Left ventricle myocardium inferior (tissue), 1 donor: Measurements from ENCODE around the gene KCNIP2. TPM values are rescaled to one million over a fixed set of nuclear protein-coding genes. Genes with fewer than 3 reads are reported as not detected.

Experiments
- DNase-seq: peaks from one replicate; pipeline ENCODE4 v3.0.0-alpha.2; 2020
- H3K27ac ChIP-seq: fragments of 200-600 bp; replicated peaks from 2 replicates; pipeline ENCODE4 v1.8.0; 2021
- H3K27me3 ChIP-seq: fragments of 200-600 bp; 2 replicates; pipeline ENCODE4 v1.8.0; 2021; ENCODE audit warnings: low read depth
- H3K36me3 ChIP-seq: fragments of 200-600 bp; 2 replicates; pipeline ENCODE4 v1.8.0; 2021
- H3K4me1 ChIP-seq: fragments of 200-600 bp; 2 replicates; pipeline ENCODE4 v1.8.0; 2021
- H3K4me3 ChIP-seq: fragments of 200-600 bp; 2 replicates; pipeline ENCODE4 v1.8.0; 2021; ENCODE audit warnings: mild to moderate bottlenecking, moderate library complexity
- H3K9me3 ChIP-seq: fragments of 200-600 bp; replicated peaks from 2 replicates; pipeline ENCODE4 v1.8.0; 2021
- intact Hi-C: fragments of 100-400 bp; cut with micrococcal nuclease; formaldehyde crosslinking; loops from one replicate; pipeline ENCODE4 v1.11.0; 2022
- total RNA-seq: library from RNA; stranded (reverse); fragmentation: NEBNext Ultra II Directional; extraction: Animal tissue kit (Norgen Biotek cat#: 25700); gene quantifications from one replicate; pipeline ENCODE4 v1.2.1, GENCODE V29; 2021
- TF ChIP-seq, protein P1 (sequence below): fragments of 200-600 bp; IDR thresholded peaks from 2 replicates; pipeline ENCODE4 v1.8.0; 2021; ENCODE audit warnings: antibody characterized with exemption, mild to moderate bottlenecking, borderline replicate concordance
- donor health status: DM: no; HTN: yes; CAD: no; lungs with severe emphysema.

Gene KCNIP2
- total RNA-seq, 1 donor from 2014 or later: 29.2 TPM

- TF ChIP-seq, protein P1, sequence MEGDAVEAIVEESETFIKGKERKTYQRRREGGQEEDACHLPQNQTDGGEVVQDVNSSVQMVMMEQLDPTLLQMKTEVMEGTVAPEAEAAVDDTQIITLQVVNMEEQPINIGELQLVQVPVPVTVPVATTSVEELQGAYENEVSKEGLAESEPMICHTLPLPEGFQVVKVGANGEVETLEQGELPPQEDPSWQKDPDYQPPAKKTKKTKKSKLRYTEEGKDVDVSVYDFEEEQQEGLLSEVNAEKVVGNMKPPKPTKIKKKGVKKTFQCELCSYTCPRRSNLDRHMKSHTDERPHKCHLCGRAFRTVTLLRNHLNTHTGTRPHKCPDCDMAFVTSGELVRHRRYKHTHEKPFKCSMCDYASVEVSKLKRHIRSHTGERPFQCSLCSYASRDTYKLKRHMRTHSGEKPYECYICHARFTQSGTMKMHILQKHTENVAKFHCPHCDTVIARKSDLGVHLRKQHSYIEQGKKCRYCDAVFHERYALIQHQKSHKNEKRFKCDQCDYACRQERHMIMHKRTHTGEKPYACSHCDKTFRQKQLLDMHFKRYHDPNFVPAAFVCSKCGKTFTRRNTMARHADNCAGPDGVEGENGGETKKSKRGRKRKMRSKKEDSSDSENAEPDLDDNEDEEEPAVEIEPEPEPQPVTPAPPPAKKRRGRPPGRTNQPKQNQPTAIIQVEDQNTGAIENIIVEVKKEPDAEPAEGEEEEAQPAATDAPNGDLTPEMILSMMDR: peak; percentile 89
- intact Hi-C loops: loop anchor here (5.0 kb wide), 1 partner anchor 179 kb away; no protein-coding TSS in a partner anchor
- H3K36me3 ChIP-seq: peaks cover 21% of the 10 kb centered on the region
- H3K4me3 ChIP-seq: no peak overlapping the region
- H3K9me3 ChIP-seq: no peaks in the 10 kb centered on the region
- H3K4me1 ChIP-seq: peaks cover 61% of the 10 kb centered on the region
- H3K27ac ChIP-seq: no peak overlapping the region
- DNase-seq: peak; percentile 48
- peaks cover 37% of the 10 kb centered on the region for H3K27me3 ChIP-seq
Measured at GRCh38 chr10:101780818-101781654, 62.6 kb downstream of the KCNIP2 start.

DNA sequence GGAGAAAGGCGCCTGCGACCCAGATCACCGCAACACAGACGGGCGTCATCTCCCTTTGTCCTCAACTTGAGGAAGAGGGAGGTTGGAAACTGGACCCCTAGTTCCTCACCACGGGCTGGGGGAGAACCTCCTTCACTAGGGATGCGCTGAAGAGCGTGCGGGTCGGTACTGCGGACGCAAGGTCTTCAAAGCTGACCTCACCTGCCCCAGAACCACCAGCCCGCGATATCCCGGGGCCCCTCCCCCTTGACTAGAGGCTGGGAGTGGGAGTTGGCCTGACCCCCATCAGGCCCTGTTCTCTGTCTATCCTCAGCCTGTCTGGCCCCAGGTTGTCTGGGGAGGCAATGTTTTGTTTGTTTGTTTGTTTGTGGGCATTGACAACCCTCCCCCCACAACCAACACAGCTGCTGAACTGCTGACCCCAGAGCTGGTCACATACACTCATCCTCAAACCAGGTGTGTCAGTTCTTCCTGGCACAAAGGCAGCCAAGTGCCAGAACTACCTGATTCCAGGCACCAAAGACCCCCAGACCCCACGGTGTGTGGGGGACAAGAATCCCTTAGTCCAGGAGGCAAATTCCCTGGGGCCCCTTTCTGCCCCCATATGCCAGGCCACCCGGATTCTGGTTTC, 63.3 kb downstream of the KCNIP2 start:
- TF ChIP-seq, protein P1: peak; percentile 11
- peaks cover 65% of the 10 kb centered on the region for H3K4me1 ChIP-seq
- H3K36me3 ChIP-seq: peaks cover 14% of the 10 kb centered on the region
- no peak overlapping the region for H3K27ac ChIP-seq
- no peak for DNase-seq
- intact Hi-C loops: loop anchor here (5.0 kb wide), 1 partner anchor 178 kb away; no protein-coding TSS in a partner anchor
- peaks cover 44% of the 10 kb centered on the region for H3K27me3 ChIP-seq
- no peaks in the 10 kb centered on the region for H3K9me3 ChIP-seq
- H3K4me3 ChIP-seq: peak overlapping the region; percentile 64

DNA sequence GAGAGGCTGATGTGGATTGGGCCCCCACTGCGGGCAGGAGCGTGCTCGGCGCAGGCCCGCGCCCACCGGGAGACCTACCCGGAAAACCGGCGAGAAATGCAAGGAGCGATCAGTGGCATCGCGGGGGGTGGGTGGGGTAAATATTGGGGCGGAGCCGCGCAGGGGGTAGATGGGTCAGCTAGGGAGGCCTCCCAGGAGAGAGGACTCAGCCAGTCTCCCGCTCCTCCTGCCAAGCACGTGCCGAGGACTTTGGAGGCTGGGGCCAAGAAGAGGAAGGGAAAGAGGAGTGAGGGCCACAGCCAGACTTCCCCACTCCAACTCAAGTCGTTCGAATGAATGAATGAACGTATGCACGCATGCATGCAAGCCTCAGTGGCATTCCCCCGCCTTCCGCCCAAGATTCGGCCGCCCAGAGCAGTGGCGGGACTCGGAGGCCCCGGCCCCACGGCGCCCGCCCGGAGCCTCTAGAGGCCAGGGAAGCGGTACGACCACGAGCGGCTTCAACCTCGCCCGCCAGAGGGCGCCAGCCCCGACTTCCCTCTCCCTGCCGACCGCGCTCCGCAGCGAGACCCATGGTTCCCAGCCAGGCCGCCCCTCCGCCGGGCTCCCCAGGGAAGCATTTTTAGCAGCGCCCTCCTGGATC, 63.9 kb downstream of the KCNIP2 start:
- Histone ChIP-seq H3K4me3 (peak overlapping the region; percentile 64), H3K9me3 (no peaks in the 10 kb centered on the region), H3K27ac (no peak overlapping the region), H3K4me1 (peaks cover 72% of the 10 kb centered on the region), H3K36me3 (peaks cover 8% of the 10 kb centered on the region), H3K27me3 (peaks cover 51% of the 10 kb centered on the region)
- TF ChIP-seq, protein P1: peak; percentile 91
- intact Hi-C loops: loop anchor here (5.0 kb wide), 1 partner anchor 177 kb away; no protein-coding TSS in a partner anchor
- peak; percentile 79 for DNase-seq

GRCh38 chr10:101778781-101779543, 64.6 kb downstream of the KCNIP2 start:
- intact Hi-C loops: no loop called here
- Histone ChIP-seq H3K27me3 (peaks cover 58% of the 10 kb centered on the region), H3K4me3 (peak overlapping the region; percentile 64), H3K4me1 (peaks cover 68% of the 10 kb centered on the region), H3K27ac (no peak overlapping the region), H3K36me3 (peaks cover 2% of the 10 kb centered on the region), H3K9me3 (no peaks in the 10 kb centered on the region)
- no peak for DNase-seq
- TF ChIP-seq, protein P1: no peak
